ENCODE measurements around the gene NLRP6. TPM values are rescaled to one million over a fixed set of nuclear protein-coding genes. Genes with fewer than 3 reads are reported as not detected.

Gene NLRP6
- polyA plus RNA-seq, 3 donors, result 0.10 to 0.51 (median 0.24) TPM

GRCh38 chr11:235609-235996 is 42.6 kb upstream of the NLRP6 start:
- Histone ChIP-seq H3K4me3 (replicated peaks in 1 of 3; ENCODE audit: low read depth in 2 of 3, low read length in 3 of 3) (peak overlapping the region; percentile 45 to 96 (median 93)), H3K4me1 (ENCODE audit: control insufficient read depth in 1 of 2, insufficient read depth in 2 of 2, low read length in 2 of 2) (peaks cover 20 to 23% of the 10 kb centered on the region in 2 donors), H3K36me3 (replicated peaks in 1 of 2; ENCODE audit: control insufficient read depth in 1 of 2, insufficient read depth in 2 of 2, low read length in 2 of 2) (peaks cover 2 to 17% of the 10 kb centered on the region in 2 donors), H3K9ac (ENCODE audit: insufficient read depth, low read length, poor library complexity, severe bottlenecking) (peak overlapping the region; percentile 77), H3K27ac (ENCODE audit: low read depth in 1 of 2, low read length in 2 of 2) (peak overlapping the region; percentile 0 to 75), H2AFZ (ENCODE audit: insufficient read depth, low read depth, low read length, poor library complexity, severe bottlenecking) (peak overlapping the region; percentile 96), H3K4me2 (replicated peaks; ENCODE audit: extremely low read depth, low read length, poor library complexity, severe bottlenecking) (peak overlapping the region; percentile 87), H3K79me2 (ENCODE audit: insufficient read depth, low read length) (peaks cover 36% of the 10 kb centered on the region), H3K27me3 (ENCODE audit: control insufficient read depth in 2 of 2, insufficient read depth in 2 of 2, low read length in 2 of 2) (no peaks in the 10 kb centered on the region), H3K9me3 (replicated peaks in 1 of 2; ENCODE audit: control insufficient read depth in 1 of 2, insufficient read depth in 1 of 2, low read length in 2 of 2) (no peaks in the 10 kb centered on the region), H4K20me1 (ENCODE audit: insufficient read depth, low read length) (peaks cover 8% of the 10 kb centered on the region)
- DNase-seq, result no peak
- Mint-ChIP-seq H3K27ac (peak overlapping the region in 6 of 7 donors; percentile 65 to 99 (median 84)), H3K4me3 (peak overlapping the region; percentile 82 to 92), H3K36me3 (peaks cover 21 to 22% of the 10 kb centered on the region in 2 donors), H3K4me1 (peaks cover 24% of the 10 kb centered on the region), H3K27me3 (ENCODE audit: low read depth in 3 of 3) (peaks cover 0 to 4% (median 1%) of the 10 kb centered on the region in 3 donors), H3K9me3 (no peaks in the 10 kb centered on the region)
- 0% methylated on average over 6 of the region's 13 CpGs for WGBS (ENCODE audit: insufficient coverage)
- intact Hi-C loops (cut with micrococcal nuclease), result loop anchor here (5.0 kb wide), 3 partner anchors 33 to 272 kb away; partner anchors contain the start of gene RNH1 (in 1 of the 2)
- TF ChIP-seq CTCF (IDR thresholded peaks at IDR 0.05), result no peak

GRCh38 chr11:235997-236773 is 42.0 kb upstream of the NLRP6 start, which contains the start of gene SIRT3:
Gene SIRT3, minus strand, starts transcription at chr11:236342. Its CDS starts 14 bp downstream, at chr11:236328.
- under 1% methylated on average over 62 of the region's 70 CpGs for WGBS (ENCODE audit: insufficient coverage)

More at GRCh38 chr11:235997-236773, 42.0 kb upstream of the NLRP6 start, which contains the start of gene SIRT3:
- Histone ChIP-seq H3K4me3 (replicated peaks in 1 of 3; ENCODE audit: low read depth in 2 of 3, low read length in 3 of 3) (peak within 1 kb of the TSS; percentile 93 to 99 (median 96)), H3K79me2 (ENCODE audit: insufficient read depth, low read length) (peaks cover 39% of the 10 kb centered on the region), H3K4me2 (replicated peaks; ENCODE audit: extremely low read depth, low read length, poor library complexity, severe bottlenecking) (peak within 1 kb of the TSS; percentile 87), H3K36me3 (replicated peaks in 1 of 2; ENCODE audit: control insufficient read depth in 1 of 2, insufficient read depth in 2 of 2, low read length in 2 of 2) (peaks cover 6 to 22% of the 10 kb centered on the region in 2 donors), H3K9ac (ENCODE audit: insufficient read depth, low read length, poor library complexity, severe bottlenecking) (peak within 1 kb of the TSS; percentile 95), H4K20me1 (ENCODE audit: insufficient read depth, low read length) (peaks cover 13% of the 10 kb centered on the region), H3K27me3 (ENCODE audit: control insufficient read depth in 2 of 2, insufficient read depth in 2 of 2, low read length in 2 of 2) (no peaks in the 10 kb centered on the region), H3K27ac (ENCODE audit: low read depth in 1 of 2, low read length in 2 of 2) (peak within 1 kb of the TSS; percentile 97 to 98), H3K4me1 (ENCODE audit: control insufficient read depth in 1 of 2, insufficient read depth in 2 of 2, low read length in 2 of 2) (peaks cover 20 to 23% of the 10 kb centered on the region in 2 donors), H3K9me3 (replicated peaks in 1 of 2; ENCODE audit: control insufficient read depth in 1 of 2, insufficient read depth in 1 of 2, low read length in 2 of 2) (no peaks in the 10 kb centered on the region), H2AFZ (ENCODE audit: insufficient read depth, low read depth, low read length, poor library complexity, severe bottlenecking) (peak within 1 kb of the TSS; percentile 96)
- intact Hi-C loops (cut with micrococcal nuclease), result loop anchor here (1.0 to 5.0 kb wide), 6 partner anchors 29 to 271 kb away; partner anchors contain the start of genes RNH1 (in 2 of the 2), BET1L (in 1 of the 2) and RIC8A (in 1 of the 2)
- Mint-ChIP-seq H3K27ac (peak within 1 kb of the TSS; percentile 99 to 100 (median 100)), H3K9me3 (no peaks in the 10 kb centered on the region), H3K4me3 (peak within 1 kb of the TSS; percentile 96 to 97), H3K36me3 (peaks cover 24 to 27% of the 10 kb centered on the region in 2 donors), H3K4me1 (peaks cover 24% of the 10 kb centered on the region), H3K27me3 (ENCODE audit: low read depth in 3 of 3) (peaks cover 0 to 4% (median 1%) of the 10 kb centered on the region in 3 donors)
- peak; percentile 75 to 86 (median 82) for DNase-seq
- no peak for TF ChIP-seq CTCF (IDR thresholded peaks at IDR 0.05)

Measured in CD14-positive monocyte (primary cell).